Measurements from ENCODE around the gene TBC1D7.

DNA sequence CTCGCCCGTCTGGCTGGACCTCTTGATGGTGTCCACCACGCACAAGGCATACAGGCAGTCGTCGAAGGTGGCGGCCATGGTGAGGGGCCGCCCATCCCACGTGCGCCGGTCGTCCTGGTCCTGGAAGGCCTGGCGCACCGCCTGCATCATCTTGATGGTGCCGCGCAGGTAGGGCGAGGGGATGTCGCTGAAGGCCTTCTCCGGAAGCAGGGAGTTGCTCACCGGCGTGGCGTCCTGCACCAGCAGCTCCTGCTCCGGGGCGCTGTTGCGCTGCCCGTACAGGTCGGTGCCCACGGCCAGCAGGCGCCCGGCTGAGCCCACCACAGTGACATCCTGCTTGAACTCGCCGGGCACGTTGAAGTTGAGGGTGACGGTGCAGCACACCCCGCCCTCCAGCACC lies 36.5 kb upstream of the TBC1D7 start:
- no peak for TF ChIP-seq CTCF (IDR thresholded peaks at IDR 0.05)
- no peak for TF ChIP-seq EP300 (IDR thresholded peaks at IDR 0.05)
- no peak for TF ChIP-seq POLR2AphosphoS5 (IDR thresholded peaks at IDR 0.05)
- TF ChIP-seq POLR2A (IDR thresholded peaks at IDR 0.05) = no peak

Data from suprapubic skin (tissue), 4 donors.